NCI-H345 (cell line): ENCODE measurements around the gene CALCOCO2.
"Not testable (repeated sequence)": the region's sequence is repeated elsewhere in the genome, so short reads cannot be mapped to it uniquely, and the experiment has no call there.

Experiments used
- DNase-seq: peaks from one replicate; lab custom pipeline; 2025; lab: John Stamatoyannopoulos, UW

The CALCOCO2 gene, protein sequence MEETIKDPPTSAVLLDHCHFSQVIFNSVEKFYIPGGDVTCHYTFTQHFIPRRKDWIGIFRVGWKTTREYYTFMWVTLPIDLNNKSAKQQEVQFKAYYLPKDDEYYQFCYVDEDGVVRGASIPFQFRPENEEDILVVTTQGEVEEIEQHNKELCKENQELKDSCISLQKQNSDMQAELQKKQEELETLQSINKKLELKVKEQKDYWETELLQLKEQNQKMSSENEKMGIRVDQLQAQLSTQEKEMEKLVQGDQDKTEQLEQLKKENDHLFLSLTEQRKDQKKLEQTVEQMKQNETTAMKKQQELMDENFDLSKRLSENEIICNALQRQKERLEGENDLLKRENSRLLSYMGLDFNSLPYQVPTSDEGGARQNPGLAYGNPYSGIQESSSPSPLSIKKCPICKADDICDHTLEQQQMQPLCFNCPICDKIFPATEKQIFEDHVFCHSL

DNA sequence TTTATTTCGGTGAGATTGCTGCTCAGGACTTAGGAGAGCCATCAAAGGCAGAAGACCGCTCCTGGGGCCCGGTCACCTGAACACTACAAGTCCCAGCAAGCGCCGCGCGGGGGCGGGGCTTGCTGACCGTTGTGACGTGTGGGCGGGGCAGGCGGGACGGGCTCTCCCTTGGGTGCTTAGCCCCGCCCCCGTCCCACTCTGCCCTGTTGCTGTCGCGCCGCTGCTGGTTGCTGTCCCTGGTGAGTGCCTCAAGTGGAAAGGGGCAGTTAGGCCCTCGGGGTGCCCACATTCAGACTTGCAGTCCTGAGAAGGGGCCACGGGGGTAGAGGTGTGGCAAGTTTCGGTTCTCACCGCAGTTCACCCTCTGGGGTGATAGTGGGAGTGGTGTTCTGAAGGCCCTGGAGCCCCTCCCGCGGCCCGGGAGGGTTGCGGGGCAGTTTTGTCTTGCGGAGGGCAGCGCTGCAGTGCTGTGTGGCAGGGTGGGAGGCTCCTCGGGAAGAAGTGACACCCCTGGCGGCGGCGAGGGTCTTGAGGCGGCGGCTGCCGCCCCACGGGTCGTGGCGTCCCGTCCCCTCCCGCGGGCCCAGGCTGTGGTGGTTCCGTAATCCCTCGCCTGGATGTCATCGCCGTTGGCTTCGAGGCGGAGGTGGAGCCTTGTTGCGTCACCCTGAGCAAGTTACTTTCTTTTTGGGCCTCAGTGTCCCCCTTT lies at the start of gene CALCOCO2:
Gene CALCOCO2 (plus strand): TSS at position 196 of the 709 bp plus-strand sequence. CDS start 10,673 bp downstream, outside the sequence.
- DNase-seq, result peak; percentile 94

DNA sequence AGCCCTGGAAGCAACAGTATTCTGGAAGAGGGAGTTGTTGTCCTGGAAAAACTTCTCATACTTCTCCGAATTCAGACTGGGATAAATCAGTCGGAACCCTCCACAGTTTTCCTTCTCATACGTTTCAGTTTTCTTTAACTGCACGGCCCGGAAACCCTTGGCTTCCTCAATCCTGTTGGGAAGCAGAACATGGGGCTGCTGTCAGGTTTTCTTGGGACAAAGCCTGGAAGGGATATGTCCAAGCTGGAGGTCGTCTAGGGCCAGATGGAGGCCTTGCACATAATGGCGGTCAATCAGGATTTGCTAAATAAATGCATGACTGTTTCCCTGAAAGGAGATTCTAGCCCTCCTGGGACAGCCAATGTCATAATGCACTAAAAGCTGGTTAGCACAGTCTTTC lies 43.0 kb upstream of the CALCOCO2 start:
- no peak for DNase-seq

DNA sequence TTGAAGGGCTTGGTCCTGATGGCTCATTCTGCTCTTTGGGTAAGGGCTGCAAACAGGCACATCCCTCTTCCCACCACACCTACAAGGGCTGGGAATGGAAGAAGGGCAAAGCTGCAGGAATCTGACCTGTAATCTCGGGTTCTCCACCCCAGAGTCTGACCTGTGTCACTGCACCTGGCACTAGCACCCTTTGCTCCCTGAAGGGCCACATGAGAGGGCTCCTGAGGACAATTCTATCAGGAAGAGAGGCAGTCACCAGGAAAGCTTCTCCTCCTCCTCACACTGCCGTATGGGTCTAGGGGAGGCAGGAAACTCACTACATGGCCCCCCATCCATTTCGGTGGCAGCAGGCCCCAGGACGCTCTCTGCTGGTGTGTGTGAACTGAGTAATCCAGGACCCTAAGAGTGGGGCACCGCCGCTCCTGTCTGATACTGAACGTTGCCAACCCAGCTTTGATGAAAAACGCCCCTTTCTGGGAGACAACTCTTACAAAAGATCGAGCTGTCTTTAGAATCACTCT lies 40.2 kb upstream of the CALCOCO2 start:
- DNase-seq, result no peak

DNA sequence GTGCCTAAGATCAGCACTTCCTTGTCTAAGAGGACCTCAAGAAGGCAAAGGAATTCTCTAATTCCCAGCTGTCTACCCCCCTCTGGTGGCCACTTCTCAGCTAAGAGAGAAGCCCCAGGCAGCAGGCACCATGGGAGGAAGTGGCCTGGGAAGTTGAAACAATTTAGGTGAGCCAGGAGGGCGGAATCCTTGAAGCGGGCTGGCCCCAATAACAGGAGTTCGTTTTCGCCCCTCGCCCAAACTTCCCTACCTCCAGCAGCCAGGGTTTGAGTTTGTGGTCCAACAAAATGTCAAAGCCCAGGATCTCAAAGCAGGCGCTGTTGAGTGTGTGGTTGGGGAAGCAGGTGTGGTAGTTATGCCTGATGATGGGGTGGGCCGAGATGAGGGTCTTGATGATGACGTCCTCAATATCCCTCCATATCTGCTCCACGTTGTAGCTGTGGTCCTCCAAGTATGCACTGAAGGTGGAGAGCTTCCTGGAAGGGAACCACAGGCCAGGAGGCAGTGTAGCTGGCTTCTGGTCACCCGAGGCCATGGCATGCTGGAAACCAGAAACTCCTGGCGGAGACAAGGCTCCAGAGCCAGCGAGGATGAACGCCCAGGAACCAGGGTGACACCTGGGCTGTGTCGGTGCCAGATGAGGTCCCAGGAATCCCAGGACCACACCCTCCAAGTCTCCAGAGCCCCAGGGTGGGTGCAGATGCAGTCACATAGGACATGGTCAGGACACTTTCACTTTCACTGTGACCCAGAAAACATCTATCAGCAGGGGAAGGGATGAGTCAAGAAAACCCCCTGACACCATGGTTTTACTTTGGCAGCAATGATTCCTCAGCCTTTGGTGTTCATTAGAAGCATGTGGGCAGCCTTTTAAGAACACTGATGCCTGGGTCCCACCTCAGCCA lies 39.5 kb upstream of the CALCOCO2 start:
- peak; percentile 55 for DNase-seq

DNA sequence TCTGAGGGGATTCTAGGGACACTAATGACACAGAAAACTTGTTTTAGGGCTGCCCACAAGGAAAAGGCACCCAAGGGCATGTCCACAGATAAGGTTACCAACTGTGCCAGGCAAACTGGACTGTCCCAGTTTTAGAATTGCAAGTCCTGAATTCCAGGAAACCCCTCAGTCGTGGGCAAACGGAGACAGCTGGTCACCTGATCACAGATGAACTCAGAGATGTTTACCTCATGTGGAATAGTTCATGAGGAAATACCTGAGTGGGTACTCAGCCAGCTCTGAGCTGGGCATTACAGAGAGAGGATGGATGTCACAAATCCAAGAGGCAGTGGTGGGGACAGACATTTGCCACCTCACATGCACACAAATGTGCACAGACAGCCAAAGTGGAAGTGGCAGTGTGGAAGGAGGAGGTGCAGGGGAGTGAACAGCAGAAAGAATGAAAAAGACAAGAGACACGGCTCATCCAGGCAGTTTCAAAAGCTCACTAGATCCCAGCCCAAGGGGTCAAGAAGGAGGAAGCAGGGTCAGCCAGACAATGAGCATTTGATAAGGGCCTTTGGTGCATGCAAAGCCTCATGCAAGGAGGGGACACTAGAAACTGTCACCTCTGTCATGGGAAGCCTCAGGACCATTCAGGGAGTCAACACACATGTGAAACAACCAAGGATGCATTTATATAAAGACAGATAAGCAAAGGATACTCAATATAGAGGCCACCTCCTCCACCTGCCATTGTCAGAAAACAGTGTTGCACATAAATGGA lies 38.6 kb upstream of the CALCOCO2 start:
- DNase-seq, result no peak

DNA sequence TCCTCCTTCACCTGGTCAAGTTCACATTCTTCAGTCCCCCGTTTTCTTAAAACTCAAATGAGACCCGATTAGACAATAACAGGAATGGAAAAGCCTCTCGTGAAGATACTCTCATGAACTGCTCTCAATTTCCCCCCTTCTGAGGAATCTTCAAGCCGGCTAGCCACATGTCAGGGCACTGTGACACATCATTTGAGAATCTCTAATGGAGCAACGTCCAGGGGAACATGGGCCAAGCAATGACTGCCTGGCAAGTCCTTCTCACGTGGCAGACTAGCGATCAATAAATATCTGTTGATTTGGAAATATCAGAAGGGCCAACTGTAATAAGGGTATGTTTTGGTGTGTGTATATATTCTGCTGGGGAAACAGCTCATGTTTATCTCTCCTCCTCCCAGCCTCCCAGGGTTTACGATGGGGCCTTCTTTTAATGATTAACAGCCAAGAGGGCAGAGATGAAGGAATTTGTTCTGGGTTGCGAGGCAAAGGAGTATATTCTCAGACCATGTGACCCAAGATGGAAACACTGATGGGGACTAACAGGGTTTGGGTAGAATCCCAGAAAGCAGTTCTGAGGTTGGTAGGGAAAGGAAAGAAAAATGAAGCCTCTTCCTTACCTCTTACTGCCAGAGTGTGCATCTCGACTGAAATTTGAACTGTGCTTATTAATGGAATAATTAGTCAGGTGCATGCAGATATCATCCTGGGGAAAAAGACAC lies 35.2 kb upstream of the CALCOCO2 start:
- no peak for DNase-seq

DNA sequence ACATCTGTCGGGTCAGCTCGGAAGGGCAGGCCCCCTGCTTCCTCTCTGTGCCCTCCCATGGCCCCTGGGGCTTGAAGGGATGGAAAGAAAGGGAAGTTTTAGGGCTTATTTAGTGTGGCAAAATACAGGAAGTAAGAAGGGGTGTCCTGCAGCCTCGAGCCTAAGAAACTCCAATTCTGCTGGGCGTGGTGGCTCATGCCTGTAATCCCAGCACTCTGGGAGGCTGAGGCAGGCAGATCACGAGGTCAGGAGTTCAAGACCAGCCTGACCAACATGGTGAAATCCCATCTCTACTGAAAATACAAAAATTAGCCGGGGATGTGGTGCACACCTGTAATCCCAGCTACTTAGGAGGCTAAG lies 34.7 kb upstream of the CALCOCO2 start:
- not testable (repeated sequence) for DNase-seq

DNA sequence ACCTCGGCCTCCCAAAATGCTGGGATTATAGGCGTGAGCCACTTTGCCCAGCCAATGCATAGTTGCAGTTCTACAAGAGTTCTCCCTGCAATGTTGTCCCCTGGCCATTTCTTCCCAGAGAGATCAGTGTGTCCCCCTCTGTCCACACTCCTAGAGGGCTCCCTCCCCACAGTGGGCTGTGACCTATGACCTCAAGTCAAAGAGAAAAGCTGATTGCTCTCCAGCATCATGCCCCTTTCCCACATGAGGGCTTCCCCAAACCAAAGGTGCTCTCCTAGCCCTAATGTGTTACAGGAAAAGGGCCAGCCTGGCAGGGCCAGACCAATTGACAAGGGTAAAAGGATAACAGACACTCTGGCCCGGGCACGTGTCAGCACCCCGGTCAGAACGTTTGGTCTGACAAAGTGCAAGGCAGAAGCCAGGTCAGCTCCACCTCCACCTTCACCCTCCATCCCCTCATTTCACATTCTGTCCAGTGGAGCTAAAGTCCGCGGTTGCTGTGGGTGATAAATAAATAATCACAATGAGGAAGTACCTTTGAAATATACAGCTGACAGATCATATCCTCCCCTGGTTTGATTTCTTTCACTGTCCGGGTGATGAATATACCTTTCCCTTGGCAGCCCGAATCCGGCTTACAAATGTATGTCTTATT lies 31.6 kb upstream of the CALCOCO2 start:
- no peak for DNase-seq

DNA sequence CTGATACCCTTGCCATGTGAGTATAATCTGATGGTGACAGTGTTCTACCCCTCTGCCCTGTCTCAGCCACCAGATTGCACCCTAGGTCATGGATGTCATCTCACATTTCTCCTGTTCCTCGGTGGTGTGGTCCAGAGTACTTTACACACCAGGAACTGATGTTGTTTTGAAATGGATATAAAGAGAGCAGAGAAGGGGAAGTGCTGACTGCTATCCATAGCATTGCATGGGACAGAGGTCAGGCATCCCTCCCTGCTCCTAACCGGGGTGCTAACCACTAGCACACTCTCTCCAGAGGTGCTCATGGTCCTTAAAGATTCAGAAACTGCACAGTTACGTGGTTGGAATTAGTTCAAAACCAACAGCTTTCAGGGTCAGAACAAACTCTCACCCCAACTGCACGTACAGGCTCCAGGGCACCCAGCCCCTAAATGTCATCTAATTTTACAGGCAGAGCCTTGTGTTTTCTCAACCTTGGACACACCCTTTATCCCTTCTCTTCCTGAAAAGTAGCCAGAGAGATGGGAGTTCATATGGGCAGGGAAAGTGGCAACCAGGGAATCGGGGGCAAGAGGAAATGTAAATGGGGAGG lies 30.1 kb upstream of the CALCOCO2 start:
- DNase-seq, result no peak

DNA sequence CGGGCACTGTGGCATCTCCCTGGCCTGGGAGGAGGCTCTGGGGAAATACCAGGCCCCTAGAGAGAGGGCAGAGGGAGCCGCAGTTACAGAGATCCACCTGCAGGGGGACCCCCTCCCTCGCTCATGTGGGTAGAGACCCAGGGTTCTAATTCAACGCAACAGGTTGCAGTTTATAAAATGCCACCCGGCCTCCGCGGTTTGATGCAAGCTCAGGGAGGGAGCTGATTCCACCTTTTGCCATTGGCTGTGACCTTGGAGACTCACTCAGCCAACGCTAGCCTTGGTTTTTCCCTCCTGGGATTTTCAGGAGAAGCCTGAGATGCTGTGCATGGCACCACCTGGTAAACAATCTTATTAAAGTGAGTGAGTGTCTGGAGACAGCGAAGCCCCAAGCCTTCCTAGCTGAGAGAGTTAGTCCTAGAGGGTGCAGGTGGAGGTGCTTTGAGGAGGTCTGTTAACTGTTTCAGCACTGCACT lies 25.9 kb upstream of the CALCOCO2 start:
- DNase-seq, result peak; percentile 60

DNA sequence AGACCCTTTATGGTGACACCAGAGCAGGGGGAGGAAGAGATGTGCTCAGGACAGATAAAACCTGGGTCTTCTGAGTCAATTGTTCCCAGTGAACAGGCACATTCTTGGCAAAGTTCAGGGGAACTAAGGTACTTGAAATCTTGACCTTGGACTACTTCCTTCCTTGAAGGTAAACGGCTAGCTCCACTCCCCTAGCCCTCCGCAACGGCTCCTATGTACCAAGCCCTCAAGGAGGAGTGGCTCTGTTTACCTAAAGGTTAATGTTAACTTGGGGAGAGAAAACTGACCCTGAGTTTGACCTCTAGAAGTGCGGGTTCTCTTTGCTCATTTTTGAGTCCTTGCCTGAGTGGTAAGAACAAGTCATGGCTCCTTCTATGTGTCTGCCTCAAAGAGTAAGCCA lies 21.7 kb upstream of the CALCOCO2 start:
- DNase-seq, result no peak

DNA sequence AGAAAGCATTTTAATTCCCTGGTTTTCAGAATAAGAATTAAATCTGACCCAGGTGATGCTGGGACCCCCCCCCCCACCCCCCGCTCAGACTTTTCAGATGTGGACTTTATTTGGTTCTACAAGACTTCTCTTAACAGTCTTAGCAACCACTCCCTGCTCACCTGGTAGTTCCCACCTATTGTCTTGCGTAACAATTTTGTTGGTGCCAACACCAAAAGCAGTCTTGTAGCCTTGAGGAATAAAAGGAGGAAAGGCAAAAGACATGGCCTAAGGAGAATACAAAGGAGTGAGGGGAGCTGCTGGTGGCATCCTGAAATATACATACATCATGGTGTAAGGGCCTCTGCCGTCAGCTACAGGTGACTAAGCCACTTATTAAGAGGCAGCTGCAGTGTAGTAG lies 18.8 kb upstream of the CALCOCO2 start:
- no peak for DNase-seq

DNA sequence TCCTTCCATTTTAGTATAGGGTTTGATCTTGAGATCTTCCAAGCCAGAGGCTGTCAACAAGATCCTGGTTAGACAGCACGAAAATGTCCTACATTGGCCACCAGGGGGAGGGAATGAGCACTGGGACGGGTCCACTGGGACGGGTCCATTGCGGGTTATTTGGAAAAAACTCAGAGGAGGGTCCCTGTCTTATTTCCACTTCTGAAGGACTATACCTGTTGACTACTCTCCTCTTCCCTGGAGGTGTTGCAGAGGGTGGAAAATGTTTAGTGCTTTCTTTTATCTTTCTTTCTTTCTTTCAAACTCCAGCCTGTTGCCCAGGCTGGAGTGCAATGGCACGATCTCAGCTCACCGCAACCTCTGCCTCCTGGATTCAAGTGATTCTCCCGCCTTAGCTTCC lies 16.3 kb upstream of the CALCOCO2 start:
- peak; percentile 23 for DNase-seq

DNA sequence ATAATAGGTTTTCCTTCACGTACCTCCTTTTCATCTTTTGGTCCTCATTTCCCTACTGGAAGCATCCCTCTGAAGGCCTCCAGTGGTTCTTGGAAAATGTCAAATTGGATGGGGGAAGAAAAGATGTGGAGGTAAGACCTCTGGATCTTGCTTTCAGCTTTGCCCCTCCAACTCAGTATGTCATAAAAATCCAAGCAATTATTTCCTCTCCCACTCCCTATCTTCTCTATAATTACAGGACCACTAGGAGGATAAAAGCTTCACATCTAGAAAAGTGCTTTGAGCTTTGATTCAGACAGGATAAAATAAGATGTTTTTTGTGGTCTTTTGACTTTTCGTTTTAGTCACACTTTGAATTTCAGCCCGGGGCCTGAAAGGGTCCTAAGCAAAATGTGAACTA lies 15.5 kb upstream of the CALCOCO2 start:
- no peak for DNase-seq

DNA sequence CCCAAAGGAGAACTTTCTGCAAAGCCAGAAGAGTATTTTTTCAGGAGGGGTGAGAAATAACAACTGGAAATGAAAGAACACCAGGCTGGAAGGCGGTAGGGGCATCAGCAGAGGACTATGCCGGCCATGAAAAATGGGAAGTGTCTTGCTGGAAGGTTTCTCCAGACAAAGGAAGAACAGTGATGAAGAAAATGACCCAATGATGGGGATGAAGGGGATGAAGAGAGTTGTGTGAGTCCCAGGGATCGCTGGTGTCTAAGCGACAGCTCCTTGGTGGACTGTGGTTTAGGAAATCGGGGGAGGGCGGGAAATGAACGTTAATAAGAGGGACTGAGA lies 14.4 kb upstream of the CALCOCO2 start:
- DNase-seq, result no peak

DNA sequence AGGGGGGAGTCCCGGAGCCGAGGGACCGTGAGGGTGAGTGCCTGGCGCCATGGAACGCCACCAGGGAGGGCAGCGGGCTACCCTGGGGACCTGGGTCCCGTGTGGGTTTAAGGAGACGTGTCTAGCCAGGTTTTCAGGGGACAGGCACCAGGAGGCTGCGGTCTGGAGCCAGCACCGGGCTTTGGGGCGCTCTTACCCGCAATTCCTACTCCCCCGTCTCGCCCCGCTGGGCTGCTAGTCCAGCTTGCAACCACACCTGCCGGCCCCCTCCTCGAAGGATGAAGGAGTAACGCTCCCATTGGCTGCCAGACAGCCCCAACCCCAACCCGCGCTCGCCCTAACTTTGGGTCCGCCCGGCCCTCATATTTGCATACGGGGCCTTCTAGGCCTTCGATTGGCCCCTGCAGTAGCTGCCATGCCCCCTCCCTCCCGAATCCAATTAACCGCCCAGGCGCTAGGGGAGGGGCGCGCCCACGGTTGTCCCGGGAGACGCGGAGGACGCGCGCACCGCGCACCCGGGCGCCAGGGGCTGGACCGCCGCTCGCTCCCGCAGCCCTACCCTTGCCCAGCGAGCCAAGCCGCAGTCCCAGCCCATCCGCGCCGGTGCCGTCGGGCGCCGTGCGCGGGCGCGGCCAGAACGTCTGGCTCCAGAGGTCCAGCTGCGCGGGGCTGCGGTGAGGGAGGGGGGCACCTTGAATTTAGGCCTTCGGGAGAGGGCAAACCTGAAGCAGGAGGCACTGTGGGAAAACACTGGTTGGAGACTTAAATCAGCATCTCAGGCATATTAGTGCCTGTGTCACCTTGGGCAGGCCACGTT lies 13.9 kb upstream of the CALCOCO2 start, which contains the start of gene TTLL6:
Gene TTLL6 (minus strand): TSS at position 456 of the 817 bp plus-strand sequence. CDS start 157 bp downstream, at position 299.
- DNase-seq, result peak; percentile 96

DNA sequence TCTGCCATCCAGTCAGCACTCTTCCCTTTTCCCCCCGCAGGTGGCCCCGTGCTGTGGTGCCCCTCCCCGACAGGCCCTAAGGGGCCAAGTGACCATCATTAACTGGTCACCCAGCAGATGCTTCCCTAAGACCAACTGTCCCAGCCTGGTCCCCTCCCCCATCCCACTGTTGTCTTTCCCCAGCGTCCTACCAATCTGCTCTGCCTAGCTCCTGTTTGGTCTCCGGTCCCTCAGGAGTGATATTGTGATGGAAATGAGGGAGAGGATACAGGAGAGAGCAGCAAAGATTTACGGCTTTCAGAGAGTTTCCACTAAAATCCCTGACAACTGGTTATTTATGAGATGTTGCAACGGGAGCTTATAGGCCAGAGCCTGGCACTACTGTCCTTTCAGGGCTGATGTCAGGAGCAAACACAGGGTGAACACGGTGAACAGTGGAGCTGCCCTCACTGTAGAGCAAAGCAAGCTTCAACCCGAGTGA lies 12.4 kb upstream of the CALCOCO2 start:
- DNase-seq, result no peak

DNA sequence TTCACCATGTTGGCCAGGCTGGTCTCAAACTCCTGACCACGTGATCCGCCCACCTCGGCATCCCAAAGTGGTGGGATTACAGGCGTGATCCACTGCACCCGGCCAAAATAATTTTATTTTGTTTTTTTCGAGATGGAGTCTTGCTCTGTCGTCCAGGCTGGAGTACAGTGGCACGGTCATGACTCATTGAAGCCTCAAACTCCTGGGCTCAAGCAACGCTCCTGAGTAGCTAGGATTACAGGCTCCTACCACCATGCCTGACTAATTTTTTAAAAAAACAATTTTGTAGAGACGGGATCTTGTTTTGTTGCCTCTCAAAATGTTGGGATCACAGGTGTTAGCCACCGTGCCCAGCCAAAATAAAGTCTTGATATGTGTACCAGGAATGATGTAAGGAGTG lies 11.4 kb upstream of the CALCOCO2 start:
- no peak for DNase-seq

DNA sequence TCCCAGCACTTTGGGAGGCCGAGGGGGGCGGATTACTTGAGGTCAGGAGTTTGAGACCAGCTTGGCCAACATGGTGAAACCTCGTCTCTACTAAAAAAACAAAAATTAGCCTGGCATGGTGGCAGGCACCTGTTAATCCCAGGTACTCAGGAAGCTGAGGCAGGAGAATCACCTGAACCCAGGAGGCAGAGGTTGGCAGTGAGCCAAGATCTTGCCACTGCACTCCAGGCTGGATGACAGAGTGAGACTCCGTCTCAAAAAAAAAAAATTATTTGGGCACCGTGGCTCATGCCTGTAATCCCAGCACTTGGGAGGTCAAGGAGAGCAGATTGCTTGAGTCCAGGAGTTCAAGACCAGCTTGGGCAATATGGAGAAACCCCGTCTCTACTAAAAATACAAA lies 9.9 kb upstream of the CALCOCO2 start:
- DNase-seq, result peak; percentile 56
